ENCODE results near the gene ARID3A. TPM values are rescaled to one million over a fixed set of nuclear protein-coding genes. Genes with fewer than 3 reads are reported as not detected.

The ARID3A gene
- total RNA-seq, 1 experiment from 2014 or later: 10.2 TPM

DNA sequence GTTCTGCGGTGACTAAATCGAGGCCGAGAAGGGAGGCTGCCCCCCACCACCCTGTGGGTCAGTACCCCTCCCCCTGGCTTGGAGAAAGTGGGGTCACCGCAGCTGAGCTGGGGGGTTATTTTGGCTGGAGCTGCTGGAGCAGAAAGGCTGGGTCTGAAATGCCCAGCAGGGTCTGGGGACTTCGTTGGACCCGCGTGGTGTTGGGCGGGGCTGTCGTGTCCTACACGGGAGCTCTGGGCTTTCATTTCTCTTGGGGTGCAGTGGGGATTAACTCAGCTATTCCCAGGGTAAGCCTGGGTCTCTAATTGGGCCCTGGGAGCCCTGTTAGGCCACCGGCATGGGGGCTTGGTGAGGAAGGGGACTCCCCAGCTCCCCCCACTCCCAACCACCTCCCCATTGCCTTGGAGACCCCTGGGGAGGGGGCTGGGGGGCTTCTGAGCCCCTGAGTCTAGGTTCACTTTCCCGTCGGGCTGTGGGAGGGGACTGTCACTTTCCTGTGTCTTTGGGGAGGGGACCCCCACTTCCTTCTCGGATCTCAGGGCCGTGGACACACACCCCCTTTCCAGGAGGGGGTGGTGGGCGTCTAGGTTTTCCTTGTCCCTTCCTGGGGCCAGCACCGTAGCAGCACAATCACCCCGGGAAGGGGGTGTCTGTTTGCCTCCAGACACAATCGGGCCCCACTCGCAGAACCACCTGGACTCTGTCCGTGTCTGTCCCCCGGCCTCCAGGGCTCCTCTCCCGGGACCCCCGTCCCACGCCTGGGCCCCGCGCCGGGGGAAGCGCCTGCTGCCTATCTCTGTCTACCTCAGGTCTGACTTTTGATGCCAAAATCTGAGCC lies 48.1 kb downstream of the ARID3A start:
- no peak for DNase-seq (ENCODE audit: unreplicated experiment)
- TF ChIP-seq CTCF (IDR thresholded peaks at IDR 0.05; ENCODE audit: unreplicated experiment): no peak
- H3K27ac Mint-ChIP-seq (ENCODE audit: low read depth, unreplicated experiment): no peak overlapping the region
- intact Hi-C loops (cut with micrococcal nuclease): no loop called here
- H3K4me1 Mint-ChIP-seq (ENCODE audit: insufficient read depth, unreplicated experiment): no peaks in the 10 kb centered on the region
- H3K36me3 Mint-ChIP-seq (ENCODE audit: insufficient read depth, unreplicated experiment): peaks cover 38% of the 10 kb centered on the region
- no TSS peak for BruUV-seq (replicated peaks)
- H3K9me3 Mint-ChIP-seq (ENCODE audit: unreplicated experiment): no peaks in the 10 kb centered on the region
- ChIA-PET POLR2A (no interaction called here), CTCF (interaction anchor here (0.7 to 1.3 kb wide), 2 partner anchors 9 to 10 kb away, joined by 3 to 5 read pairs; partner anchors contain the start of gene WDR18)
- H3K27me3 Mint-ChIP-seq (ENCODE audit: insufficient read depth, unreplicated experiment): no peaks in the 10 kb centered on the region
- no peak overlapping the region for H3K4me3 Mint-ChIP-seq (ENCODE audit: unreplicated experiment)

DNA sequence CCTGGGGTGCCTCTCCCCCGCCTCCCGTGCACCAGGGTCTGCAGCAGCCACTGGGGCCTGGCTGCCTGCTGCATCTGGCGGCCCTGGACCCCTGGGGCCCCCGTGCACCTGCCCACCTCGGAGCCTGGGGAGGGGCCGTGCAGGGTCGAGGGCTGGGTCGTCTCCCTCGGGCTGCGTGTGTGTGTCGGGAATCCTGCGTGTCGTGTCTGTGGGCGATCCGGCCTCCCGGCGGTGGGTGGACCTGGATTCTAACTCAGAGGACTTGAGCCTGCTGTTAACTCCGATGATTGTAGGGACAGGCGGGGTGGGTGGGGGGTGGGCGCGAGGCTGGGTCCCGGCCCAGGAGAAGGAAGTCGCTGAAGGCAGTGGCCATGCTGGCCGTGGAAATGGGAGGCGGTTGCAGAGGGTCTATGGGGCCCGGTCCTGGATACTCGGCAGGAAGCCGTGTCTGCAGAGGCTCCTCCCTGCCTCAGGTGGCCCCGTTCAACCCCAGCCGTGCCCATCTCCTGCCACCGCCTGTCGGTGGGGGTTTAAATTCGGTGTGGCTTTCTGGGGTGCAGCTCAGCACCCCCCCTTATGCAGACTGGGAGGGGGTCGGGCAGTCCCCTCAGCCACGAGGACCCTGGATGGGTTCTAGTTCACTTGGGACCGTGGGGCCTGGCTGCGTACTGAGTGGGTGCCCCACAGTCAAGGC lies 48.9 kb downstream of the ARID3A start:
- intact Hi-C loops (cut with micrococcal nuclease): no loop called here
- H3K27me3 Mint-ChIP-seq (ENCODE audit: insufficient read depth, unreplicated experiment): no peaks in the 10 kb centered on the region
- H3K4me1 Mint-ChIP-seq (ENCODE audit: insufficient read depth, unreplicated experiment): no peaks in the 10 kb centered on the region
- H3K27ac Mint-ChIP-seq (ENCODE audit: low read depth, unreplicated experiment): no peak overlapping the region
- BruUV-seq (replicated peaks): no TSS peak
- no peak for DNase-seq (ENCODE audit: unreplicated experiment)
- ChIA-PET POLR2A (no interaction called here), CTCF (interaction anchor here (1.3 kb wide), 1 partner anchor 9 kb away, joined by 5 read pairs; the partner anchor contains the start of gene WDR18)
- peaks cover 31% of the 10 kb centered on the region for H3K36me3 Mint-ChIP-seq (ENCODE audit: insufficient read depth, unreplicated experiment)
- no peak overlapping the region for H3K4me3 Mint-ChIP-seq (ENCODE audit: unreplicated experiment)
- no peaks in the 10 kb centered on the region for H3K9me3 Mint-ChIP-seq (ENCODE audit: unreplicated experiment)
- TF ChIP-seq CTCF (IDR thresholded peaks at IDR 0.05; ENCODE audit: unreplicated experiment): no peak

- POLR2A ChIA-PET: no interaction called here
- Mint-ChIP-seq H3K36me3 (ENCODE audit: insufficient read depth, unreplicated experiment) (peaks cover 15% of the 10 kb centered on the region), H3K27me3 (ENCODE audit: insufficient read depth, unreplicated experiment) (no peaks in the 10 kb centered on the region), H3K27ac (ENCODE audit: low read depth, unreplicated experiment) (no peak overlapping the region), H3K4me3 (ENCODE audit: unreplicated experiment) (no peak overlapping the region), H3K9me3 (ENCODE audit: unreplicated experiment) (no peaks in the 10 kb centered on the region), H3K4me1 (ENCODE audit: insufficient read depth, unreplicated experiment) (no peaks in the 10 kb centered on the region)
- no peak for TF ChIP-seq CTCF (IDR thresholded peaks at IDR 0.05; ENCODE audit: unreplicated experiment)
- BruUV-seq (replicated peaks): no TSS peak
- CTCF ChIA-PET: interaction anchor here (0.9 kb wide), 1 partner anchor 23 kb away, joined by 4 read pairs; no protein-coding TSS in a partner anchor
- DNase-seq (ENCODE audit: unreplicated experiment): no peak
- intact Hi-C loops (cut with micrococcal nuclease): no loop called here
These were observed 50.6 kb downstream of the ARID3A start for GRCh38 chr19:976476-976875.

DNA sequence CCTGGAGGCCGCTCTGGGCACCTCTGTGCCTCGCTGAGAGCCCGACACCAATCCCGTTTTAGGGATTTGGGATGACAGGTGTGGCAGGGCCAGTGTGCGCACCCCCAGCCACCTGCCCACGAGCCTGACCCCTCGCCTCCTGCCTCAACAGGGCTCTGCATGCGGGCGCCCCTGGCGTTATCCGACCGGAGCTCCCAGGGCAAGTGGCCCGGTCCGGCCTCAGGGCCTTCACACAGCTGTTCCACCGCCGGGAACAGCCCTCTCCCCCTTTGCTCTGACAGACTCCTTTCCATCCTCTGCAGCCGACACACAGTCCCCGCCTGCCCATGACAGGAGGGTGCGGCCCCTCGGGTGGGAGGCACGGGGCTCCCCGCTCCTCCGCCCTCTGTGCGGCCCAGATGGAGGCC lies 51.2 kb downstream of the ARID3A start:
- POLR2A ChIA-PET: no interaction called here
- no peak for DNase-seq (ENCODE audit: unreplicated experiment)
- no peak for TF ChIP-seq CTCF (IDR thresholded peaks at IDR 0.05; ENCODE audit: unreplicated experiment)
- CTCF ChIA-PET: interaction anchor here (0.7 to 1.0 kb wide), 3 partner anchors 22 to 486 kb away, joined by 3 to 4 read pairs (median 3); no protein-coding TSS in a partner anchor
- Mint-ChIP-seq H3K4me3 (ENCODE audit: unreplicated experiment) (no peak overlapping the region), H3K27me3 (ENCODE audit: insufficient read depth, unreplicated experiment) (no peaks in the 10 kb centered on the region), H3K4me1 (ENCODE audit: insufficient read depth, unreplicated experiment) (no peaks in the 10 kb centered on the region), H3K36me3 (ENCODE audit: insufficient read depth, unreplicated experiment) (peaks cover 13% of the 10 kb centered on the region), H3K9me3 (ENCODE audit: unreplicated experiment) (no peaks in the 10 kb centered on the region), H3K27ac (ENCODE audit: low read depth, unreplicated experiment) (no peak overlapping the region)
- intact Hi-C loops (cut with micrococcal nuclease): no loop called here
- BruUV-seq (replicated peaks): no TSS peak
